HepG2 (cell line): Measurements from ENCODE around the gene IQCC. TPM values are rescaled to one million over a fixed set of nuclear protein-coding genes. Genes with fewer than 3 reads are reported as not detected.

Source experiments
- ARID4A ChIP-seq: sonication (generic); formaldehyde crosslinking; IDR thresholded peaks from 2 replicates; pipeline ENCODE4 v1.5.0; 2020; ENCODE audit warnings: mild to moderate bottlenecking, missing genetic modification reagents, borderline replicate concordance
- CEBPZ ChIP-seq: IDR thresholded peaks from 2 replicates; pipeline ENCODE4 v1.6.1; 2012; ENCODE audit warnings: low read length, improper control_type of control experiment
- E2F1 ChIP-seq: sonication (generic); formaldehyde crosslinking; IDR thresholded peaks from 2 replicates; pipeline ENCODE4 v1.5.0; 2020; ENCODE audit warnings: missing genetic modification reagents
- FOXJ3 ChIP-seq: sonication (generic); formaldehyde crosslinking; IDR thresholded peaks from 2 replicates; pipeline ENCODE4 v1.4.0; 2020; ENCODE audit warnings: missing genetic modification reagents, mild to moderate bottlenecking, borderline replicate concordance
- HNRNPLL ChIP-seq: fragments of 200-400 bp; formaldehyde crosslinking; IDR thresholded peaks from 2 replicates; pipeline ENCODE4 v1.6.1; 2017; ENCODE audit warnings: mild to moderate bottlenecking, low read depth, low read length; ENCODE audit not compliant: poor library complexity, severe bottlenecking
- NFE2L1 ChIP-seq: sonication (generic); formaldehyde crosslinking; IDR thresholded peaks from 2 replicates; pipeline ENCODE4 v1.4.0; 2020; ENCODE audit warnings: missing genetic modification reagents, mild to moderate bottlenecking, borderline replicate concordance
- PHF21A ChIP-seq: sonication (generic); formaldehyde crosslinking; IDR thresholded peaks from 2 replicates; pipeline ENCODE4 v1.5.0; 2020; ENCODE audit warnings: mild to moderate bottlenecking, missing genetic modification reagents
- RAD21 ChIP-seq: fragments of 450-650 bp; formaldehyde crosslinking; IDR thresholded peaks from 2 replicates; pipeline ENCODE4 v1.5.0; 2020; ENCODE audit warnings: mild to moderate bottlenecking
- REPIN1 ChIP-seq: sonication (generic); formaldehyde crosslinking; IDR thresholded peaks from 2 replicates; pipeline ENCODE4 v1.8.0; 2022; ENCODE audit warnings: missing genetic modification reagents, low read depth, mild to moderate bottlenecking, borderline replicate concordance
- SIN3A ChIP-seq: IDR thresholded peaks from 2 replicates; pipeline ENCODE4 v1.6.1; 2011; ENCODE audit warnings: low read depth, mild to moderate bottlenecking, control low read depth, low read length, borderline replicate concordance
- ZNF547 ChIP-seq: sonication (generic); formaldehyde crosslinking; IDR thresholded peaks from 2 replicates; pipeline ENCODE4 v1.5.1; 2020; ENCODE audit warnings: mild to moderate bottlenecking, missing genetic modification reagents
- polyA plus RNA-seq, 8 experiments: library from polyadenylated mRNA; depleted of rRNA in 3 of 8; stranded (reverse) in 7 of 8; unstranded in 1 of 8; fragments of >200 nt; fragmentation: Illumina TruSeq in 4 of 8; extraction: Trizol in 4 of 8; gene quantifications; 2 replicates each; pipeline versions ENCODE4 v1.2.1 to v1.2.3, GENCODE V29; 2011 to 2016; ENCODE audit warnings: low read depth in 4 of 8, missing spikeins in 1 of 8, mixed read lengths in 1 of 8; ENCODE audit not compliant: insufficient read depth in 1 of 8
- total RNA-seq, 5 experiments: library from RNA; depleted of rRNA; stranded (reverse); fragments of >200 nt; fragmentation: Illumina TruSeq; extraction: Trizol; gene quantifications; 2 replicates each; pipeline ENCODE4 v1.2.3, GENCODE V29; 2016; ENCODE audit warnings: low read depth in 1 of 5
- TF ChIP-seq, protein P1 (sequence below): sonication (generic); formaldehyde crosslinking; IDR thresholded peaks from 2 replicates; pipeline ENCODE4 v1.5.1; 2020; ENCODE audit warnings: mild to moderate bottlenecking, missing genetic modification reagents, moderate library complexity

IQCC gene
- total and polyA plus RNA-seq, 2 of the 13 experiments (the other 11 are each of a cell fraction or from before 2014, with no cell fraction given) = 1.7 to 3.0 TPM

DNA sequence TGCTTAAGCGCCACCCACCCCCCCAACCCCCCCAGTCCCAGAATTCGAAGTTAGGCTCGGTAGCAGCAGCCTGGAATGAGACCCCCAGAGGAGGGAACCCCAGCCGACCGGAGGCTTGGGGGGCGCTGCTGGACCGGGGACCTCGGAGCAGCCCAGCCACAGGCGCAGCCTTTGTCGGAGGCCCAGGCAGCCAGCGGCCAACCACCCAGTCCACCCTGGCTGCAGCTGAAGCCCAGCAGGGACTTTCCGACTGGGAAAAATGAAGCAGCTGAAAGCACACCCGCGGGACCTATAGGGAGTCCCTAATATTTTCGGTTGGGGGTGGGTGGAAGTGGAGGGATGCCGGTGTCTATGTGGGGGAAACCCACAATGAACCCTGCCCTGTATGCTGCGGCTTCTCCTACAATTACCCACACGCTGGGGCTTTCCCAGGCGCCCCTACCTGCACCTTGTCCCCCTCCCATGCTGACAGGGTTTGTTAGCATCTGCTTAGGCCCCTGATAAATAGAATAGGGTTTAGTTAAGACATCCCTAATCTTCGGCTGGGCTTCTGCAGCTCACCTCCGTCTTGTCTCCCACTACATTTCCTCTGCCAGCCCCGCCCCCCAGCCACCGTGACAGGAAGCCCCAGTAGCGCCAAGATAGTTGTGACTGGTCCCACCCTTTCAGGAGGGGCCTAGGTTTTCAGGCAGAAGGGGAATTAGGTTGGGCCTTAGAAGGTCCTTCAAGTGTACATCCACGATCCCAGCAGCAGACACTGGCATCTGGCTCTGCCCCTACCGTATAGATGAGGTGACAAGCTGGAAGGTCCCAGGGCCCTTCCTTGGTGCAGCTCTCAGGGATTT is 4.2 kb upstream of the IQCC start (continued):
- TF ChIP-seq CEBPZ = no peak
- no peak for TF ChIP-seq E2F1 (CRISPR knock-in tag)
- TF ChIP-seq HNRNPLL = peak; percentile 36
- 0 out of 2 replicates have a peak, but pooled peaks have one; percentile 27 for TF ChIP-seq RAD21
- 0 out of 2 replicates have a peak, but pooled peaks have one; percentile 44 for TF ChIP-seq PHF21A (CRISPR knock-in tag)
- TF ChIP-seq, protein P1, sequence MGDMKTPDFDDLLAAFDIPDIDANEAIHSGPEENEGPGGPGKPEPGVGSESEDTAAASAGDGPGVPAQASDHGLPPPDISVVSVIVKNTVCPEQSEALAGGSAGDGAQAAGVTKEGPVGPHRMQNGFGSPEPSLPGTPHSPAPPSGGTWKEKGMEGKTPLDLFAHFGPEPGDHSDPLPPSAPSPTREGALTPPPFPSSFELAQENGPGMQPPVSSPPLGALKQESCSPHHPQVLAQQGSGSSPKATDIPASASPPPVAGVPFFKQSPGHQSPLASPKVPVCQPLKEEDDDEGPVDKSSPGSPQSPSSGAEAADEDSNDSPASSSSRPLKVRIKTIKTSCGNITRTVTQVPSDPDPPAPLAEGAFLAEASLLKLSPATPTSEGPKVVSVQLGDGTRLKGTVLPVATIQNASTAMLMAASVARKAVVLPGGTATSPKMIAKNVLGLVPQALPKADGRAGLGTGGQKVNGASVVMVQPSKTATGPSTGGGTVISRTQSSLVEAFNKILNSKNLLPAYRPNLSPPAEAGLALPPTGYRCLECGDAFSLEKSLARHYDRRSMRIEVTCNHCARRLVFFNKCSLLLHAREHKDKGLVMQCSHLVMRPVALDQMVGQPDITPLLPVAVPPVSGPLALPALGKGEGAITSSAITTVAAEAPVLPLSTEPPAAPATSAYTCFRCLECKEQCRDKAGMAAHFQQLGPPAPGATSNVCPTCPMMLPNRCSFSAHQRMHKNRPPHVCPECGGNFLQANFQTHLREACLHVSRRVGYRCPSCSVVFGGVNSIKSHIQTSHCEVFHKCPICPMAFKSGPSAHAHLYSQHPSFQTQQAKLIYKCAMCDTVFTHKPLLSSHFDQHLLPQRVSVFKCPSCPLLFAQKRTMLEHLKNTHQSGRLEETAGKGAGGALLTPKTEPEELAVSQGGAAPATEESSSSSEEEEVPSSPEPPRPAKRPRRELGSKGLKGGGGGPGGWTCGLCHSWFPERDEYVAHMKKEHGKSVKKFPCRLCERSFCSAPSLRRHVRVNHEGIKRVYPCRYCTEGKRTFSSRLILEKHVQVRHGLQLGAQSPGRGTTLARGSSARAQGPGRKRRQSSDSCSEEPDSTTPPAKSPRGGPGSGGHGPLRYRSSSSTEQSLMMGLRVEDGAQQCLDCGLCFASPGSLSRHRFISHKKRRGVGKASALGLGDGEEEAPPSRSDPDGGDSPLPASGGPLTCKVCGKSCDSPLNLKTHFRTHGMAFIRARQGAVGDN (CRISPR knock-in tag) = peak; percentile 45; the same call in 1 of the 2 replicates
- TF ChIP-seq NFE2L1 (CRISPR knock-in tag) = no peak
- 0 out of 2 replicates have a peak, but pooled peaks have one; percentile 5 for TF ChIP-seq ARID4A (CRISPR knock-in tag)
- no peak for TF ChIP-seq FOXJ3
- no peak for TF ChIP-seq ZNF547
- no peak for TF ChIP-seq REPIN1 (CRISPR knock-in tag)
- peak; percentile 29; the same call in 1 of the 2 replicates for TF ChIP-seq SIN3A
